ENCODE measurements around the gene PARP14.
"Not testable (repeated sequence)": the region's sequence is repeated elsewhere in the genome, so short reads cannot be mapped to it uniquely, and the experiment has no call there.

The PARP14 gene

GRCh38 chr3:122727294-122727693, 46.7 kb downstream of the PARP14 start:
- DNase-seq = no peak

DNA sequence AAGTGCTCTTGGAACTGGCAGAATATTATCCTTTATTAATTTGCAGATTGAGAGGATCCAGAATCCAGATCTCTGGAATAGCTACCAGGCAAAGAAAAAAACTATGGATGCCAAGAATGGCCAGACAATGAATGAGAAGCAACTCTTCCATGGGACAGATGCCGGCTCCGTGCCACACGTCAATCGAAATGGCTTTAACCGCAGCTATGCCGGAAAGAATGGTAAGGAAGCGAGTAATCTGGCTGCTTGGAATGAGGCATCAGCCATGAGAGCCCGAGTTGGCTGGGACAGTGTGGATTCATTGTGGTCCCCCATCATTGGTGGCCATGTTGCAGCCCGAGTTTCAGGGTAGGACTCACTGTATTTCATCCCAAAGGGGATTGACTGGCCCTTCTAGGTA, 47.1 kb downstream of the PARP14 start:
- no peak for DNase-seq

DNA sequence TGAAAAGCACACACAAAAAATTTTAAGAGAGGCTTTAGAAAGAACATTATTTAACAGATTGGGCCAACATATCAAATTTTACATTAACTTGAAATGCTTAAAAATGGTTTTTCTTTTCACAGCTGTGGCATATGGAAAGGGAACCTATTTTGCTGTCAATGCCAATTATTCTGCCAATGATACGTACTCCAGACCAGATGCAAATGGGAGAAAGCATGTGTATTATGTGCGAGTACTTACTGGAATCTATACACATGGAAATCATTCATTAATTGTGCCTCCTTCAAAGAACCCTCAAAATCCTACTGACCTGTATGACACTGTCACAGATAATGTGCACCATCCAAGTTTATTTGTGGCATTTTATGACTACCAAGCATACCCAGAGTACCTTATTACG, 47.5 kb downstream of the PARP14 start:
- no peak for DNase-seq

DNA sequence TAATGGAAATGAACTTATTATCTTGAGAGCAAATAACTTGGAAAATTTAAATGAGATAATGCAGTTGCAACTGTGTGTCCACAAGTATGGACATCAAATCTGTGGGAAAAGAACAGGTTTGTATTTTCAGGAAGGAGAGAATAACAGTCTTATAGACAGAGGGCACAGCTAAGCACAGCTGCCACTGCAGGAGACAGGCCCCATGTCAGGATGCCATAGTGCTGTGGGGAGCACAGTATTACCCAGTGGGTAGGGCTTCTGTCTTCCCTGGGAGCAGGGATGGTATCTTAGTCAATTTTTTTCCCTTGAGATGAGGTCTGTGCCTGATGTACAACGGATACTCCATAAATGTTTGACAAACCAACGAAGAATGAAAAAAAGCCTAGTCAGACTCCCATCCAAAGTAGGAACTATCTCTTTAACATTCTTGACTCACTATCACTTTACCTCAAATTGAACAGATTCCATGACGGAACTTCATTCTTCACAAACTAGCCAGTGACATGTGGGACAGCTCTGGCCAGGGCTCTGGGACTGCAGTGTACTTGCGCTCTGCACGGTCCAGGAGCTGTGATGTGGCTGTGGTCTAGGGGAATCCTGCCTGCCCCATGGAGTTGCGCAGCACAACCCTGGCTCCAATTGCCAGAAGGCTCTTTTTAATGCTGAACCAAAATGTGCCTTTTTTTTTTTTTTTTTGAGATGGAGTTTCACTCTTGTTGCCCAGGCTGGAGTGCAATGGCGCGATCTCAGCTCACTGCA, 48.3 kb downstream of the PARP14 start:
- DNase-seq = no peak

DNA sequence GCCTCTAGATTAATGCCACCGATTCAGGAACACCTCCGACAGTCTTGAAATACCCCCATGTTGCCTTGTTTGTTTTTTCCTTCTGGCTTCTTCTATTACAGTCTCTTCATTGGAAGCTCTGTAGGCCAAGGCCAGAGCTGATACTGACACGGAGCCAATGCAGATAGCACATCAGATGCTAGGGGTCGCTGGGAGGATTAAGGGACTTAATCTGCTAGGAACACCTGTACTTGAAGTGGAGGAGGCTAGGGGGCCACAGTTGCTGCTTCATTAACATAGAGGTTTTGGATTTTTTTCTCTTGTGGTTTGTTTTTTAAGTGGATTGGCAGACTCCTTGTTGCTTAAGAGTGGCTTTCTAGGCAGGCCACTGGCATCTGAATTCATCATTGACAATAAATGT, 49.6 kb downstream of the PARP14 start:
- no peak for DNase-seq

GRCh38 chr3:122732682-122733525, 52.3 kb downstream of the PARP14 start:
- not testable (repeated sequence) for DNase-seq

DNA sequence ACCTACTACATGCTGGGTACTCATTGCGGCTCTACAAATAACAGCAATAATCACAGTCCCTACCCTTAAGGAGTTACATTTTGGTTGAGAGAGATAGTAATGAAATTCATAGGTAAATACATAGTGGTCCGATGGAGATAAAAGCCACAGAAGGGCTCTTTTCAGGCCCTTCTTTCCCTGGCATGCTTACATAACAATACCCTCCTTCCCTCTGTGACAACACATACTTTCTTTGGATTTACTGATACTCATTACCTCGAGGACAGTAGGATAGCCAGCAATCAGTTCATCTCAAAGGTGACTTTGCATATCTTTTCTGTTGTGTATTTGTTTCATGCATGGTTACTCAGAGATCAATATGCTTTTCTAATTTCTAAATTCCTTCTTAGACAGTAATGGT, 58.5 kb downstream of the PARP14 start:
- DNase-seq = no peak

GRCh38 chr3:122742234-122742633, 61.6 kb downstream of the PARP14 start:
- DNase-seq = no peak

- DNase-seq = no peak
Observed at GRCh38 chr3:122743581-122744120, 63.0 kb downstream of the PARP14 start.

DNA sequence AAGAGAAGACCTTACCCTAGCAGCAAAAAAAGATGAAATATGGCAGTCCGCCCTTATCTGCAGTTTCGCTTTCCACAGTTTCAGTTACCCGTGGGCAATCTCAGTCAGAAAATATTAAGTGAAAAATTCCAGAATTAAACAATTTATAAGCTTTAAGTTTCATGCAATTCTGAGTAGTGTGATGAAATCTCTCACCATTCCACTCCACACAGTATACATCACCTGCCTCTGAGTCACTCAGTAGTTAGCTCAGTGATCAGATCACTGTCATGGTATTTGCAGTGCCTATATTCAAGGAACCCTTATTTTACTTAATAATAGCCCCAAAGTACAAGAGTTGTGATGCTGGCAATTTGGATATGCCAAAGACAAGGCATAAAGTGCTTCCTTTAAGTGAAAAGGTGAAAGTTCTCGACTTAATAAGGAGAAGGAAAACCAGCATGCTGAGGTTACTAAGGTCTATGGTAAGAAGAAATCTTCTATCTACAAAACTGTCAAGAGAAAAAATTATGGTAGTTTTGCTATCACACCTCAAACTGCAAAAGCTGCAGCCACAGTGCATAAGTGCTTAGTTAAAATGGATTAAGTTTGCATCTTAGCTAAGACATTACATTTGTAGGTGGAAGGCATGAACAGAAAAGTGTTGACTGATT, 64.9 kb downstream of the PARP14 start:
- no peak for DNase-seq

GRCh38 chr3:122747295-122747694, 66.7 kb downstream of the PARP14 start:
- not testable (repeated sequence) for DNase-seq

DNA sequence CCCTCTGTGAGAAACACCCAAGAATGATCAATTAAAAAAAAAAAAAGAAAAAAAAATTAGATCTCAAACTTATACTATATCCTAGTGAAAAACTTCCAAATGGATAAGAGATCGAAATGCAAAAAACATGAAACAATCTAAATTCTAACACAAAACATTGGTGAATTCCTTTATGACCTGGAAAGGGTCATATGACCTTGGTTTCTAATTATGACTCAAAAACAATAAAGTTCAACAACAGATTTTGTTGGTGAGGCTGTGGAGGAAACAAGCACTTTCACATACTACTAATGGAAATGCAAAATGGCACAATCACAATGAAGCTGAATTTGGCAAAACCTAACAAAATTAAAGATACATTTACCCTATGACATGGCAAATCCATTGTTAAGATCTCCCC, 67.7 kb downstream of the PARP14 start:
- no peak for DNase-seq

DNA sequence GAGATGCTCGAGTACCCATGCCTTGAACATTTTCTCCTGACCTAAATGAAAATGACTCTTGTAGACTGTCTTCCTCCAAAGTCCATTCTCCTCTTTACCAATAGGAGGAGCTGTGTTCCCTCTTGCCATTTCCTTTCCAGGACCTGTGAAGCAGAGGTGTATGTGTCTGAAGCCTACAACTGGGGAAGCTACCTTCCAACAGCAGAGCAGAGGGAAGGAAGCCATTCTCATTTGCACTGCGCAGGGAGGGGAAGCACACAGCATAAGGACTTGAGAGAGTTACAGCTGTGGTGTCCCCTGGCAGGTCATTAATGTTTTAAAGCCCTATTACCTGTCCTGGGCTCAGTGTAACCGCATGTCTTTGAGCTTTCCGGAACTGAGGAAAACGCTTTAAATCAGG, 74.3 kb downstream of the PARP14 start:
- no peak for DNase-seq

DNA sequence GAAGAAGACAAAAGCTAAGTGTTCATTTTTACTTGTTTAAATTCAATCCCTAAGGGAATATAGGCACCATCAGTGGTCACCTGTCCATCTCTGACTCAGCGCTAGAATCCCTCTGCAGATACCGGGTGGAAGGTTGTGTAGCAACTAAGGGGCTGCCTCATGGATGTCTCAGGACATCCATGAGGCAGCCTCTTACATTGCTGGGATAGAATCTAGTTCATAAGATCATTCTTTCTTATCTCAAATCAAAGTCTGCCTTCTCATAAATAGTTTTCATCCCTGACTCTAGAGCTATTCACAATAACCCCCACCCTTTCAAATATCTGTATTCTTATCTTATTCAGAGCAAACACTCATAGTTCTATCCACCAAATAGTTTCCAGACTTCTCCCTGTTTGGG, 74.9 kb downstream of the PARP14 start:
- no peak for DNase-seq

GRCh38 chr3:122758877-122759560, 78.4 kb downstream of the PARP14 start:
- no peak for DNase-seq

DNA sequence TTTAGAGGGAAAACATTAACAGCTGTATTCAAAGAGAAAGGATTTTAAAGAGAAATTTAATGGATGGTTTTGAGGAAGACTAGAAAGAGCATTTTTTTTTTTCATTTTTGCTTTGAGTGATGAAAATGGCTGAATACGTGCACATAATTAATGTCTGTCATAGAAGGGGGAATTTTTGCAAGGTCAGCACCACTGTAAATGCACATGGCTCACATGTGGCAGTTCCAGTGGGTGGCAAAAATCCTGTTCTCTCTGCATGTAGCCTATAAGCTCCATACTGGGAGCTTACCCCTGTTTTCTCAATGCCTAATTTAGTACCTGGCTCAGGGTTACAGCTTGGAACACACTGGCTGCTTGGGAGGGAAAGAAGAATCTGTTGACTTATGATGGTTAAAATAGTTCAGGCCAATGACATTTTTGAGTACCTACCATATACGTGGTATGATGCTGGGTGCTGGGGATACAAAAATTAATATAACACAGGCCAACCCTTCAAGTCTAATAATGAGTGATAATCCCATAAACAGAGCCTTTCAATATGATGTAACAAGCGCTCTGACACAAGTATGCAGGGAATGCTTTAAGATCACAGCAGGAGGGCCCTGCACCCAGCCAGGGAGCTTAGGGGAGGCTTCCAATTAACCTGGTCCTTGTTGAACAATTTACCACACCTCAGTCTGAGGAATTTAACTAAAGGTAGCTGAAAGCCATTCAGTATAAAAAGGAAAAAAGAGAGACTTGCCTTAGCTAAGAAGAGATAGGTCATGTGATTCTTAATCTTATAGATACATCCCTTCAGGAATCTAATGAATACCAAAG, 80.0 kb downstream of the PARP14 start:
- no peak for DNase-seq

DNA sequence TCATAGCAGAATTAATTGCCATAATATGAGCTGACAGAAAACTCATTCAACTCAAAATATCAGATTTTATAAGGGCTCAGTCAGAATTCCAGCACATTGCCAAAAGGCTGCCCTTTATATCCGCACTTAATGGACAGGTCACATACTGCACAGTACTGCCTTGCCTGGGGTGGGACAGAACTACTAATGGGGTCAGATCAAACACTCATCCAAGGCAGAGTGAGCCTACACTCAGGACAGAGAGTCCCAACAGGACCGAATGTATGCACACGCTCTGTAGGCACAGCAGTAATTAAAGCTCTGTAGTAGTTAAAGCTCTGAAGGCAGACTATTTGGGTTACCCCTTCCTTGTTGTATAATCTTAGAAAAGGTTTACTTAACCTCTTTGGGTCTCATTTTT, 85.8 kb downstream of the PARP14 start:
- DNase-seq = no peak

DNA sequence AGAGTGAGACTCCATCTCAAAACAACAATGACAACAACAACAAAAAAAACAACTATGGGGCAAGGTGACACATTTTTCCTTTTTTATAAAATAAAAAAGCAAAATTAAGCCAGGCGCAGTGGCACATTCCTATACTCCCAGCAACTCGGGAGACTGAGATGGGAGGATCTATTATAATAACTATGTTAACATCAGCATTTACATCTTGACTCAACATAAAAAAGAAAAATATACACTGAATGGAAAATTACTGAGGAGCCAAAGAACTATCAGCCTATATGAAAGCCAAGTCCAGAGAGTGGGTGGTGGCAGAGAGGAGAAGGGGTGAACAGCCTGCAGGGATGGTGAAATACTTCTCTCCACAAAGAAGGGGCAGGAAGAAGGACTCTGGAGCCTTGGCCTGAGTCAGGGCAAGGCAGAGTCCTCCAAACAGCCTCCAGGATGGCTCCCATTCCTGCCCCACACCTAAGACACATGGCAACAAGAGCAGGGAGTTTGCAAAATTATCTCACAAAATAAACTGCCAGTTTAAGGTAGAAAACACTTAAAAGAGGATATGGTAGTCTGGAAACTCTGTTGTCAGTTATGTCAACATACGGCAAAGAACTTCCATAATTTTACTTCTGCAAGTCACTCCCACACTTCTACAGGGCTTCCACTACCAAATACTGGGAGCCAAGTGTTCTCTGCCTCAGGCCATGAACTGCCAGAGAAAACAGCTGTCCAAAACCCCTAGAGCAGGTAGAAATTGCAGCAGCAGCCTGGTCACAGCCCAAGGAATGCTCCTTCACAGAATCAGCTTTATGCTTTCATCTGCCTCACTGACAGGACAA, 87.1 kb downstream of the PARP14 start:
- no peak for DNase-seq

DNA sequence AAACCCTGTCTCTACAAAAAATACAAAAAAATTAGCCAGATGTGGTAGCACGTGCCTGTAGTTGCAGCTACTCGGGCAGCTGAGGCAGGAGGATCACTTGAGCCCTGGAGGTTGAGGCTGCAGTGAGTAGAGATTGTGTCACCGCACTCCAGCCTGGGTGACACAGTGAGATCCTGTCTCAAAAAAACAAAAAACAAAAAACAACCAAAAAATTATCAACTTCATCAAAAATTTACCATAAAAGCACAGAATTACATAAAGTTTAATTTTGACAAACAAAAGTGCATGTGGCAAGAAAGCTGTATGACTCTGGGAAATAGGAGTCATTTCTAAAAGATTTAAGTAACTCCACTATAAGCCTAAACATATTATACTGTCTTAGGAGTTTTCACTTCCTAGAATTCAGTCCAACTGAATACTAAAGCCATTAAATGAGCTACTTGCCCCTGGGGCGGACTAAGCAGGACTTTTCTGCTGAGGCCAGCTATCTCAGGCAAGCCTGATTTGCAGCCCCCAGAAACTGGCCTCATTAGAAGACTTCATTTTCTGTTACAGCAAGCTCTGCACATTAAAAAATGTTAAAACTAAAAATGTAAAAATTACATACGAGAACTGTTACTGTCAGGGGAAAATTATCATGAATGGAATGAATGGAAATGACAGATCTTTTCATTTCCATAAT, 90.0 kb downstream of the PARP14 start:
- DNase-seq = no peak

DNA sequence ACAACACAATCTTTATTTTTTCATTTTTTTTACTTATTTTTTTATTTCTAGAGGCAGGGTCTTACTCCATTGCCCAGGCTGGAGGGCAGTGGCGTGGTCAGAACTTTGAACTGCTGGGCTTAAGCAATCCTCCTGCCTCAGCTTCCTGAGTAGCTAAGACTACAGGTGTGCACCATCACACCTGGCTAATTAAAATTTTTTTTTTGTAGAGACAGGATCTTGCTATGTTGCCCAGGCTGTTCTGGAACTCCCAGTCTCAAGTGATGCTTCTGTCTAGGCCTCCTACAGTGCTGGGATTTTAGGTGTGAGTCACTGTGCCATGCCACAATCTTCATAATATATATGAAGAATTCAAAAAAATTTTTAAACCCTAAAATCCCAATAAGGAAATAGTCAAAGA, 92.2 kb downstream of the PARP14 start:
- no peak for DNase-seq

All from NCI-H187 (cell line).